Measurements from ENCODE around the gene IFNGR2.
"Not testable (repeated sequence)": the region's sequence is repeated elsewhere in the genome, so short reads cannot be mapped to it uniquely, and the experiment has no call there.

IFNGR2 gene

GRCh38 chr21:33452362-33452761 lies 49.1 kb downstream of the IFNGR2 start:
- peaks cover 23% of the 10 kb centered on the region for H3K4me1 Mint-ChIP-seq
- H3K27ac Mint-ChIP-seq = no peak overlapping the region
- no peak overlapping the region for H3K4me3 Mint-ChIP-seq
- H3K9me3 Mint-ChIP-seq = no peaks in the 10 kb centered on the region
- no peak for TF ChIP-seq CTCF (IDR thresholded peaks at IDR 0.05)
- DNase-seq = no peak
- H3K27me3 Mint-ChIP-seq (ENCODE audit: low read depth, poor library complexity) = no peaks in the 10 kb centered on the region
- H3K36me3 Mint-ChIP-seq (ENCODE audit: low read depth) = peaks cover 28% of the 10 kb centered on the region

GRCh38 chr21:33455686-33456446 lies 52.7 kb downstream of the IFNGR2 start:
- H3K27me3 Mint-ChIP-seq (ENCODE audit: low read depth, poor library complexity) = no peaks in the 10 kb centered on the region
- TF ChIP-seq CTCF (IDR thresholded peaks at IDR 0.05) = no peak
- H3K4me1 Mint-ChIP-seq = peaks cover 19% of the 10 kb centered on the region
- no peak overlapping the region for H3K27ac Mint-ChIP-seq
- H3K4me3 Mint-ChIP-seq = no peak overlapping the region
- peaks cover 25% of the 10 kb centered on the region for H3K36me3 Mint-ChIP-seq (ENCODE audit: low read depth)
- no peak for DNase-seq
- H3K9me3 Mint-ChIP-seq = no peaks in the 10 kb centered on the region

- Mint-ChIP-seq H3K27me3 (ENCODE audit: low read depth, poor library complexity) (no peaks in the 10 kb centered on the region), H3K27ac (no peak overlapping the region), H3K4me3 (no peak overlapping the region), H3K9me3 (no peaks in the 10 kb centered on the region), H3K36me3 (ENCODE audit: low read depth) (peaks cover 8% of the 10 kb centered on the region), H3K4me1 (no peaks in the 10 kb centered on the region)
- no peak for TF ChIP-seq CTCF (IDR thresholded peaks at IDR 0.05)
- no peak for DNase-seq
Measured at GRCh38 chr21:33458861-33459260, 55.6 kb downstream of the IFNGR2 start.

GRCh38 chr21:33461538-33462250 lies 58.5 kb downstream of the IFNGR2 start:
- no peaks in the 10 kb centered on the region for H3K9me3 Mint-ChIP-seq
- no peaks in the 10 kb centered on the region for H3K27me3 Mint-ChIP-seq (ENCODE audit: low read depth, poor library complexity)
- H3K27ac Mint-ChIP-seq = no peak overlapping the region
- TF ChIP-seq CTCF (IDR thresholded peaks at IDR 0.05) = no peak
- H3K4me3 Mint-ChIP-seq = no peak overlapping the region
- DNase-seq = no peak
- peaks cover 8% of the 10 kb centered on the region for H3K36me3 Mint-ChIP-seq (ENCODE audit: low read depth)
- no peaks in the 10 kb centered on the region for H3K4me1 Mint-ChIP-seq

- Mint-ChIP-seq H3K36me3 (ENCODE audit: low read depth) (peaks cover 21% of the 10 kb centered on the region), H3K9me3 (peaks cover 15% of the 10 kb centered on the region)
- not testable (repeated sequence) for H3K27ac Mint-ChIP-seq; H3K27me3 Mint-ChIP-seq (ENCODE audit: low read depth, poor library complexity); H3K4me3 Mint-ChIP-seq; H3K4me1 Mint-ChIP-seq; DNase-seq
Measured at GRCh38 chr21:33469183-33469582, 66.0 kb downstream of the IFNGR2 start.

- Mint-ChIP-seq H3K27ac (no peak overlapping the region), H3K4me1 (no peaks in the 10 kb centered on the region), H3K9me3 (peaks cover 15% of the 10 kb centered on the region), H3K27me3 (ENCODE audit: low read depth, poor library complexity) (no peaks in the 10 kb centered on the region), H3K36me3 (ENCODE audit: low read depth) (peaks cover 21% of the 10 kb centered on the region), H3K4me3 (no peak overlapping the region)
- no peak for TF ChIP-seq CTCF (IDR thresholded peaks at IDR 0.05)
- DNase-seq = no peak
Measured at GRCh38 chr21:33470701-33471100, 67.5 kb downstream of the IFNGR2 start.

All from nephron progenitor cell (in vitro differentiated cells).